IPS-18a (cell line): Measurements from ENCODE around the gene TRIM26.

ENCODE experiments used
- H3K27ac ChIP-seq: one replicate; pipeline ENCODE4 v1.5.1; 2013; ENCODE audit warnings: low read length
- H3K27me3 ChIP-seq: one replicate; pipeline ENCODE4 v1.6.1; 2013; ENCODE audit warnings: mild to moderate bottlenecking, low read length; ENCODE audit not compliant: control insufficient read depth, insufficient read depth
- H3K36me3 ChIP-seq: one replicate; pipeline ENCODE4 v1.6.1; 2013; ENCODE audit warnings: low read depth, low read length; ENCODE audit not compliant: control insufficient read depth
- H3K4me1 ChIP-seq: one replicate; pipeline ENCODE4 v1.6.1; 2013; ENCODE audit warnings: low read depth, low read length; ENCODE audit not compliant: control insufficient read depth
- H3K4me3 ChIP-seq: one replicate; pipeline ENCODE4 v1.5.1; 2013; ENCODE audit warnings: low read length
- H3K9ac ChIP-seq: one replicate; pipeline ENCODE4 v1.6.1; 2013; ENCODE audit warnings: mild to moderate bottlenecking, low read length, moderate library complexity
- H3K9me3 ChIP-seq: one replicate; pipeline ENCODE4 v1.6.1; 2013; ENCODE audit warnings: low read depth, low read length; ENCODE audit not compliant: control insufficient read depth

Gene TRIM26

GRCh38 chr6:30155520-30156261, 57.5 kb downstream of the TRIM26 start:
- Histone ChIP-seq H3K36me3 (no peaks in the 10 kb centered on the region), H3K9me3 (no peaks in the 10 kb centered on the region), H3K27me3 (no peaks in the 10 kb centered on the region), H3K27ac (no peak overlapping the region), H3K4me1 (no peaks in the 10 kb centered on the region), H3K4me3 (no peak overlapping the region), H3K9ac (no peak overlapping the region)

GRCh38 chr6:30154709-30155519, 58.3 kb downstream of the TRIM26 start:
- no peaks in the 10 kb centered on the region for H3K27me3 ChIP-seq
- H3K4me3 ChIP-seq = no peak overlapping the region
- H3K36me3 ChIP-seq = no peaks in the 10 kb centered on the region
- H3K27ac ChIP-seq = no peak overlapping the region
- H3K4me1 ChIP-seq = no peaks in the 10 kb centered on the region
- no peak overlapping the region for H3K9ac ChIP-seq
- no peaks in the 10 kb centered on the region for H3K9me3 ChIP-seq

- no peaks in the 10 kb centered on the region for H3K9me3 ChIP-seq
- H3K4me1 ChIP-seq = no peaks in the 10 kb centered on the region
- H3K9ac ChIP-seq = no peak overlapping the region
- H3K4me3 ChIP-seq = no peak overlapping the region
- H3K36me3 ChIP-seq = no peaks in the 10 kb centered on the region
- no peaks in the 10 kb centered on the region for H3K27me3 ChIP-seq
- no peak overlapping the region for H3K27ac ChIP-seq
Measured at GRCh38 chr6:30154061-30154460, 59.1 kb downstream of the TRIM26 start.

GRCh38 chr6:30152910-30153610, 60.1 kb downstream of the TRIM26 start:
- Histone ChIP-seq H3K9me3 (no peaks in the 10 kb centered on the region), H3K4me1 (no peaks in the 10 kb centered on the region), H3K36me3 (no peaks in the 10 kb centered on the region), H3K27me3 (no peaks in the 10 kb centered on the region), H3K9ac (no peak overlapping the region), H3K27ac (no peak overlapping the region), H3K4me3 (no peak overlapping the region)

- Histone ChIP-seq H3K27ac (no peak overlapping the region), H3K4me3 (no peak overlapping the region), H3K27me3 (no peaks in the 10 kb centered on the region), H3K9me3 (no peaks in the 10 kb centered on the region), H3K4me1 (no peaks in the 10 kb centered on the region), H3K9ac (no peak overlapping the region), H3K36me3 (no peaks in the 10 kb centered on the region)
Measured at GRCh38 chr6:30152016-30152673, 61.1 kb downstream of the TRIM26 start.

GRCh38 chr6:30151580-30151979, 61.6 kb downstream of the TRIM26 start:
- H3K9ac ChIP-seq = no peak overlapping the region
- H3K4me3 ChIP-seq = no peak overlapping the region
- no peak overlapping the region for H3K27ac ChIP-seq
- H3K4me1 ChIP-seq = no peaks in the 10 kb centered on the region
- H3K36me3 ChIP-seq = no peaks in the 10 kb centered on the region
- no peaks in the 10 kb centered on the region for H3K27me3 ChIP-seq
- H3K9me3 ChIP-seq = no peaks in the 10 kb centered on the region

GRCh38 chr6:30150671-30151395, 62.4 kb downstream of the TRIM26 start:
- Histone ChIP-seq H3K9ac (no peak overlapping the region), H3K9me3 (no peaks in the 10 kb centered on the region), H3K27ac (no peak overlapping the region), H3K36me3 (no peaks in the 10 kb centered on the region), H3K27me3 (no peaks in the 10 kb centered on the region), H3K4me3 (no peak overlapping the region), H3K4me1 (peaks cover 3% of the 10 kb centered on the region)

GRCh38 chr6:30149858-30150550, 63.2 kb downstream of the TRIM26 start:
- Histone ChIP-seq H3K9ac (no peak overlapping the region), H3K4me1 (peaks cover 9% of the 10 kb centered on the region), H3K27ac (no peak overlapping the region), H3K36me3 (no peaks in the 10 kb centered on the region), H3K9me3 (no peaks in the 10 kb centered on the region), H3K27me3 (no peaks in the 10 kb centered on the region), H3K4me3 (no peak overlapping the region)

GRCh38 chr6:30149234-30149633, 64.0 kb downstream of the TRIM26 start:
- Histone ChIP-seq H3K27me3 (no peaks in the 10 kb centered on the region), H3K27ac (no peak overlapping the region), H3K9ac (no peak overlapping the region), H3K4me3 (no peak overlapping the region), H3K4me1 (peaks cover 9% of the 10 kb centered on the region), H3K36me3 (no peaks in the 10 kb centered on the region), H3K9me3 (no peaks in the 10 kb centered on the region)

GRCh38 chr6:30147096-30147495, 66.1 kb downstream of the TRIM26 start:
- H3K4me1 ChIP-seq = peaks cover 9% of the 10 kb centered on the region
- no peak overlapping the region for H3K27ac ChIP-seq
- H3K9ac ChIP-seq = no peak overlapping the region
- no peaks in the 10 kb centered on the region for H3K27me3 ChIP-seq
- H3K36me3 ChIP-seq = no peaks in the 10 kb centered on the region
- no peak overlapping the region for H3K4me3 ChIP-seq
- no peaks in the 10 kb centered on the region for H3K9me3 ChIP-seq
